ENCODE measurements around the gene KCNA10. TPM values are rescaled to one million over a fixed set of nuclear protein-coding genes. Genes with fewer than 3 reads are reported as not detected.
"Not testable (repeated sequence)": the region's sequence is repeated elsewhere in the genome, so short reads cannot be mapped to it uniquely, and the experiment has no call there.

The KCNA10 gene
- total RNA-seq, 2 experiments from 2014 or later = not detected

- ChIA-PET POLR2A (no interaction called here), CTCF (interaction anchor here (0.6 to 5.5 kb wide), 6 partner anchors 10 to 255 kb away, joined by 3 to 18 read pairs (median 6); no protein-coding TSS in a partner anchor)
- H3K36me3 Mint-ChIP-seq (ENCODE audit: low read depth) = no peaks in the 10 kb centered on the region
- no peaks in the 10 kb centered on the region for H3K9me3 Mint-ChIP-seq
- peaks cover 37% of the 10 kb centered on the region for H3K27me3 Mint-ChIP-seq
- H3K27ac Mint-ChIP-seq = no peak overlapping the region
- no peak for DNase-seq
- peaks cover 3% of the 10 kb centered on the region for H3K4me1 Mint-ChIP-seq
- no peak overlapping the region for H3K4me3 Mint-ChIP-seq
These were observed 6.2 kb upstream of the KCNA10 start for GRCh38 chr1:110525249-110525595.

GRCh38 chr1:110524311-110525248 lies 5.6 kb upstream of the KCNA10 start:
- no peak overlapping the region for H3K27ac Mint-ChIP-seq
- H3K9me3 Mint-ChIP-seq = no peaks in the 10 kb centered on the region
- H3K4me3 Mint-ChIP-seq = no peak overlapping the region
- no peaks in the 10 kb centered on the region for H3K36me3 Mint-ChIP-seq (ENCODE audit: low read depth)
- DNase-seq = peak; percentile 66
- peaks cover 3% of the 10 kb centered on the region for H3K4me1 Mint-ChIP-seq
- peaks cover 38% of the 10 kb centered on the region for H3K27me3 Mint-ChIP-seq
- ChIA-PET CTCF (interaction anchor here (0.6 to 5.5 kb wide), 18 partner anchors 11 to 1035 kb away, joined by 3 to 18 read pairs (median 4); partner anchors contain the start of gene KCNA2), POLR2A (no interaction called here)

DNA sequence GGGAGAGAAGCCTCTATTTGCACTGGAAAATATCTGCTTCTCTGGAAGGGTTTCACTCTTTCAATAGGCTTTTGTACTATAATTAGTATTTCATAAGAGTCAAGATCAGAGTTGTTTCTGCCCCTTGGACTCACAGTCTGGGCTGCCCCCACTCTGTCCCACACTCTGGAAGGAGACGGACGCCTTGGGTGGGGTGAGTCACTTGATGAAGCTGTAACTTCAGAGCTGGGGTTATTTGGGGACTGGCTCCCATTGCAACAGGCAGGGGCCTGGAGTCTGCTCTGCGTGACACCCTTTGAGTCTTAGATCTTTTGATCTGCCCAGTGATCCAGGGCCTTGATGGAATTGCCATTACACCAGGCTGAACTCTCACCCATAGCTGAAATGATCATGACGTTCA lies 4.0 kb upstream of the KCNA10 start:
- ChIA-PET POLR2A (no interaction called here), CTCF (interaction anchor here (0.6 to 5.5 kb wide), 5 partner anchors 11 to 262 kb away, joined by 3 to 18 read pairs (median 11); no protein-coding TSS in a partner anchor)
- H3K9me3 Mint-ChIP-seq = no peaks in the 10 kb centered on the region
- peaks cover 34% of the 10 kb centered on the region for H3K27me3 Mint-ChIP-seq
- no peak overlapping the region for H3K27ac Mint-ChIP-seq
- H3K36me3 Mint-ChIP-seq (ENCODE audit: low read depth) = no peaks in the 10 kb centered on the region
- H3K4me1 Mint-ChIP-seq = peaks cover 3% of the 10 kb centered on the region
- H3K4me3 Mint-ChIP-seq = no peak overlapping the region
- no peak for DNase-seq

GRCh38 chr1:110522560-110522959 lies 3.6 kb upstream of the KCNA10 start:
- Mint-ChIP-seq H3K27ac (no peak overlapping the region), H3K9me3 (no peaks in the 10 kb centered on the region), H3K4me1 (peaks cover 3% of the 10 kb centered on the region), H3K36me3 (ENCODE audit: low read depth) (no peaks in the 10 kb centered on the region), H3K4me3 (no peak overlapping the region), H3K27me3 (peaks cover 34% of the 10 kb centered on the region)
- DNase-seq = no peak
- CTCF ChIA-PET = interaction anchor here (0.6 to 5.5 kb wide), 7 partner anchors 11 to 695 kb away, joined by 3 to 18 read pairs (median 6); no protein-coding TSS in a partner anchor
- POLR2A ChIA-PET = no interaction called here

DNA sequence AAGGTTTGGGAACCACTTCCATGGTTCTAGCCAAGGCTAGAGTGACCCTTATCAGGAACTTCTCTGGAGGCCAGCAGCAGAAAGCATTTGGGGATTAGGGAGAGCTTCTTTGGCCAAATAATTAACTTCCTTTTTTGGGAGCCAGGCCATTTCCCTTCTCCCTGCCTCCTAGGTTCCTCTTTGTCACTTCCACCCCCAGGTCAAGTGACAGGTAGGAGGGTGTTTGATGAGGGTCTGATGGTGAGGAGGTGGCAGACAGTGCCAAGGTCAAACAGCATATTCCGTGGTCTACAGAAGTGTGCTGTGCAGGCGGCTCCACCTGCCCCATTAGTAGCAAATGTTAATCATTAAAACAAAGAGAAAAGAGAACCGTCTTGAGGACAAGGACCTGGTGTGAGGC lies 1.9 kb upstream of the KCNA10 start:
- DNase-seq = no peak
- no peak overlapping the region for H3K4me3 Mint-ChIP-seq
- no peak overlapping the region for H3K27ac Mint-ChIP-seq
- POLR2A ChIA-PET = no interaction called here
- H3K27me3 Mint-ChIP-seq = peaks cover 29% of the 10 kb centered on the region
- H3K4me1 Mint-ChIP-seq = peaks cover 3% of the 10 kb centered on the region
- no peaks in the 10 kb centered on the region for H3K36me3 Mint-ChIP-seq (ENCODE audit: low read depth)
- CTCF ChIA-PET = interaction anchor here (0.9 to 2.7 kb wide), 4 partner anchors 9 to 156 kb away, joined by 3 to 13 read pairs (median 6); no protein-coding TSS in a partner anchor
- H3K9me3 Mint-ChIP-seq = no peaks in the 10 kb centered on the region

GRCh38 chr1:110515891-110516290 lies 3.1 kb downstream of the KCNA10 start:
- H3K4me3 Mint-ChIP-seq = no peak overlapping the region
- no peak for DNase-seq
- ChIA-PET CTCF (interaction anchor here (1.0 kb wide), 1 partner anchor 308 kb away, joined by 3 read pairs; no protein-coding TSS in a partner anchor), POLR2A (no interaction called here)
- H3K9me3 Mint-ChIP-seq = no peaks in the 10 kb centered on the region
- H3K4me1 Mint-ChIP-seq = no peaks in the 10 kb centered on the region
- no peak overlapping the region for H3K27ac Mint-ChIP-seq
- peaks cover 7% of the 10 kb centered on the region for H3K27me3 Mint-ChIP-seq
- H3K36me3 Mint-ChIP-seq (ENCODE audit: low read depth) = no peaks in the 10 kb centered on the region

DNA sequence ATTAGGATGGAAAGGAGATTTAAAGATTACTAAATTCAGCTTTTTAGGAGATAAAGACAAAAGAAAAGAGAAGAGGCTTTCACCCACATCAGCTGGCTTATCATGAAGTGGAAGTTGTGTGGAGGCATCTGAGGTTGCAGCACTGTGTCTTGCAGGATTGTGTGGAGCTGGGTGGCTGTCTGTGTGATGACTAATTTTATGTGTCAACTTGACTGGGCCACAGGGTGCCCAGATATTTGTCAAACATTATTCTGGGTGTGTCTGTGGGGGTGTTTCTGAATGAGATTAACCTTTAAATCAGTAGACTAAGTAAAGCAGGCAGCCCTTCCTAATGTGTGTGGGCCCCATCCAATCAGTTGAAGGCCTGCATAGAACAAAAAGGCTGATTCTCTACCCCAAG lies 3.9 kb downstream of the KCNA10 start:
- ChIA-PET POLR2A (no interaction called here), CTCF (interaction anchor here (1.0 kb wide), 1 partner anchor 307 kb away, joined by 3 read pairs; no protein-coding TSS in a partner anchor)
- no peak overlapping the region for H3K4me3 Mint-ChIP-seq
- no peaks in the 10 kb centered on the region for H3K4me1 Mint-ChIP-seq
- H3K27ac Mint-ChIP-seq = no peak overlapping the region
- peaks cover 5% of the 10 kb centered on the region for H3K27me3 Mint-ChIP-seq
- no peak for DNase-seq
- H3K36me3 Mint-ChIP-seq (ENCODE audit: low read depth) = no peaks in the 10 kb centered on the region
- H3K9me3 Mint-ChIP-seq = no peaks in the 10 kb centered on the region

DNA sequence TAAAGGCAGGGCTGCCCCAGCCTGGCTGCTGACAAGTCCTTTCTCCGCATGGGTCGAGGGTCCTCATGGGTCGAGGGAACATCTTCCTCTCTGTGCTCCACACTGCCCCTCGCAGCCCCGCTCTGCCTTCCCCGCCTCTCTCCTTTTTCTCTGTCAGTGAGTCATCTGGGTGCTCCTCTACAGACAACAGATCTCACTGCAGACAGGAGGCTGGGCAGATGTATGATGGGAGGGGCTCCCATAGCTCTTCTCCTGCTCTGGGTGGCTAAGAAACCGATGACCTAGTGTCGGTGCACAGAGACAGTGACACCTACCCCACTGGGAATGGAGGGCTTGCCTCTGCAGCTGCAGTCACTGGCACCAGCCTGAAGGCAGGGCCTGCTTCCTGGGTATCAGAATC lies 5.5 kb downstream of the KCNA10 start:
- CTCF ChIA-PET = interaction anchor here (1.0 to 3.6 kb wide), 2 partner anchors 8 to 270 kb away, joined by 3 to 13 read pairs; no protein-coding TSS in a partner anchor
- Mint-ChIP-seq H3K36me3 (ENCODE audit: low read depth) (no peaks in the 10 kb centered on the region), H3K27ac (no peak overlapping the region), H3K4me1 (no peaks in the 10 kb centered on the region), H3K27me3 (peaks cover 2% of the 10 kb centered on the region), H3K4me3 (no peak overlapping the region), H3K9me3 (no peaks in the 10 kb centered on the region)
- no peak for DNase-seq
- POLR2A ChIA-PET = no interaction called here

DNA sequence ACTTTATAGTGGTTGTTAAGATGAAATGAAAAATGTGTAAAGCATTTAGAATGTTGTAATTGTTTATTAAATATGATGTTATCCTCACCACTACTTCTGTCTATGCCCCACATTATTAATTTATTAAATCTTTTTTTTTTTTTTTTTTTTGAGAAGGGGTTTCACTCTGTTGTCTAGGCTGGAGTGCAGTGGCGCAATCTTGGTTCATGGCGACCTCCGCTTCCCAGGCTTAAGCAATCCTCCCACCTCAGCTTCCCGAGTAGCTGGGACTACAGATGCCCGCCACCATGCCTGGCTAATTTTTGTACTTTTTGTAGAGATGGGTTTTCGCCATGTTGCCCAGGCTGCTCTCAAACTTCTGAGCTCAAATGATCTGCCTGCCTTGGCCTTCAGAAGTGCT lies 7.5 kb downstream of the KCNA10 start:
- CTCF ChIA-PET = interaction anchor here (1.8 to 3.6 kb wide), 2 partner anchors 10 to 13 kb away, joined by 5 to 13 read pairs; no protein-coding TSS in a partner anchor
- Mint-ChIP-seq H3K27me3 (peaks cover 2% of the 10 kb centered on the region), H3K4me3 (no peak overlapping the region), H3K4me1 (no peaks in the 10 kb centered on the region), H3K27ac (no peak overlapping the region), H3K9me3 (no peaks in the 10 kb centered on the region), H3K36me3 (ENCODE audit: low read depth) (no peaks in the 10 kb centered on the region)
- POLR2A ChIA-PET = no interaction called here
- no peak for DNase-seq

DNA sequence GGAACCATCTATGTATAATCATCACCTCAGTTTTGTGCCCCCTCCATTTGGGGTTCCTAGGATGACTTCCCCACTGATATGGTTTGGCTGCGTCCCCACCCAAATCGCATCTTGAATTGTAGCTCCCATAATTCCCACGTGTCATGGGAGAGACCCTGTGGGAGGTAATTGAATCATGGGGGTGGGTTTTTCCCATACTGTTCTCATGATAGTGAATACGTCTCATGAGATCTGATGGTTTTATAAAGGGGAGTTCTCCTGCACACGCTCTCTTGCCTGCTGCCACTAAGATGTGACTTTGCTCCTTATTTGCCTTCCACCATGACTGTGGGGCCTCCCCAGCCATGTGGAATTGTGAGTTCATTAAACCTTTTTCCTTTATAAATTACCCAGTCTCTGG lies 8.1 kb downstream of the KCNA10 start:
- DNase-seq; H3K4me1 Mint-ChIP-seq; H3K27ac Mint-ChIP-seq; H3K4me3 Mint-ChIP-seq; H3K9me3 Mint-ChIP-seq; POLR2A ChIA-PET; H3K27me3 Mint-ChIP-seq; H3K36me3 Mint-ChIP-seq (ENCODE audit: low read depth): not testable (repeated sequence)
- CTCF ChIA-PET = interaction anchor here (1.8 to 3.6 kb wide), 2 partner anchors 11 to 13 kb away, joined by 5 to 13 read pairs; no protein-coding TSS in a partner anchor

GRCh38 chr1:110509655-110510054 lies 9.3 kb downstream of the KCNA10 start:
- no peak for DNase-seq
- Mint-ChIP-seq H3K4me3 (no peak overlapping the region), H3K27ac (no peak overlapping the region), H3K36me3 (ENCODE audit: low read depth) (no peaks in the 10 kb centered on the region), H3K4me1 (no peaks in the 10 kb centered on the region), H3K9me3 (no peaks in the 10 kb centered on the region), H3K27me3 (peaks cover 2% of the 10 kb centered on the region)
- ChIA-PET POLR2A (no interaction called here), CTCF (interaction anchor here (1.8 kb wide), 1 partner anchor 15 kb away, joined by 5 read pairs; no protein-coding TSS in a partner anchor)

DNA sequence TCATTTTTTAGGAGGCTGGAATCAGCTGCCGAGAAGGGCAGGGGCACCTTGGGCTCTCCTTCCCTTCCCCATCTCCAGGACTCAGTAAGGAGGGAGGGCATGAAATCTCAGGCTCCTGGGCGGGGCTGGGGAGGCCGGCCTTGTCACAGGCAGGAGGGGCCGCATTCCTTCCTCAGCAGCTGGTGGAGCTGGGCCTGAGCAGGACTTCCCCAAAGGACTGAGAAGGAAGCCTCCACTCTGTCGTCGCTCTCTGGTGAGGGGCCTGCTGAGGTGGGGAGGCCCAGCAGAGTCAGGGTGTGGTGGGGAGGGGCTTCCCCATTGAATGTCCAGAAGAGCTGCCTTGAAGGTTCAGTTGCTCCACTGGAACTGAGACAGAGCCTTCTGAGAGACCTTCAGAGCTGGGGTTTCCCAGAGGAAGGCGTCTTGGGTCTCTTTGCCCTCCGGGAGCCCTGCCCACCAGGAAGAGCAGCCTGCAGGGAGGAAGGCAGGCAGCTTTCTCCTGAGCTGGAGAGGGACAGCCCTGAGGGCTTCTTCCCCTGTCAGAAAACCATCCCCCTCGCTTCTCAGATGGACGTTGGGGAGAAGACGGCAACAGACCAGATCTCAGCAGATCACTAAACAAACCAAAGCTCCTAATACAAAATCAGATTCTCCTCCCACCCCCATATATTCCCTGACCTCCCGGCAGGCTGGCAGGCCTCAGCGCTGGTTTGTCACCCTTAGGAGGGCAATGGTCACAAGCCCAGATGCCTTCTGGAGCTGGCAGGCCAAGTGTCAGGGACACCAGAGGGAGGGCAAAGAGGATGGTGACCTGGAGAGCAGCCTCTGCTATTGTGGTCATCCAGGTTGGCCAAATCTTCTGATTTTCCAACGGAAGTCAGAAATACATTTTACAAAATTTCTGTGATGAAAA lies 10.7 kb downstream of the KCNA10 start:
- Mint-ChIP-seq H3K27ac (no peak overlapping the region), H3K4me1 (no peaks in the 10 kb centered on the region), H3K36me3 (ENCODE audit: low read depth) (no peaks in the 10 kb centered on the region), H3K9me3 (no peaks in the 10 kb centered on the region), H3K27me3 (peaks cover 4% of the 10 kb centered on the region), H3K4me3 (no peak overlapping the region)
- no peak for DNase-seq
- CTCF ChIA-PET = interaction anchor here (1.6 kb wide), 2 partner anchors 12 to 16 kb away, joined by 4 to 6 read pairs; no protein-coding TSS in a partner anchor
- POLR2A ChIA-PET = no interaction called here

All from activated CD4-positive, alpha-beta T cell treated with anti-CD3 and anti-CD28 coated beads, Interleukin-2, amount 10 ng/mL, durations not matched to agents 7 days and 5 days (primary cell).